ENCODE results near the gene ANKRD34C. TPM values are rescaled to one million over a fixed set of nuclear protein-coding genes. Genes with fewer than 3 reads are reported as not detected.

ANKRD34C gene
- total RNA-seq, 1 experiment from 2014 or later = not detected

DNA sequence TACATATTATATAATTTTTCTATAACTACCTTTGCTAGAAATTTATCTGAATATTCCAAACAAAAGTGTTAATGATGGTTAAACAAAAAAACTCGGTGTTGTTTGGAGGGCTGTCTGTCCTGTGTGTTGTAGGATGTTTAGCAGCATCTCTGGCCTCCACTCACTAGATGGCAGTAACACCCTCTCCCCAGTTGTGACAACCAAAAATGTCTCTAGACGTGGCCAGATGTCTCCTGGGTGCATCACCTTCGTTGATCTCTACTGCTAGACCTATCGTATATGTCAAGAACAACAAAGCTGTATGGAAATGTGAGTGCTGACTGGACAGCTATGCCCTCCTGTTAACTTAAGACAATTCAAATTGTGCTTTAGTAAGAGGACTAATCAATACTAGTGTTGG is 14.1 kb downstream of the ANKRD34C start:
- H3K36me3 ChIP-seq (ENCODE audit: low read depth, low read length) = no peaks in the 10 kb centered on the region
- H3K27me3 ChIP-seq (ENCODE audit: low read length) = peaks cover 69% of the 10 kb centered on the region
- H3K9me3 ChIP-seq (ENCODE audit: low read length) = no peaks in the 10 kb centered on the region
- ChIA-PET POLR2A (ENCODE audit: unreplicated experiment) (no interaction called here), CTCF (no interaction called here)
- H3K79me2 ChIP-seq (ENCODE audit: low read length) = no peaks in the 10 kb centered on the region
- no peak overlapping the region for H3K4me2 ChIP-seq (ENCODE audit: low read length)
- no peaks in the 10 kb centered on the region for H3K9me2 ChIP-seq (replicated peaks; ENCODE audit: low read length)
- H3K27ac ChIP-seq (ENCODE audit: low read length) = no peak overlapping the region
- intact Hi-C loops (cut with micrococcal nuclease) = no loop called here
- BruUV-seq (replicated peaks) = no TSS peak
- DNase-seq = no peak
- ATAC-seq = no peak
- H3F3A ChIP-seq (ENCODE audit: low read length, unreplicated experiment) = no peaks in the 10 kb centered on the region
- no peaks in the 10 kb centered on the region for H3K4me1 ChIP-seq (ENCODE audit: insufficient read depth, low read length)
- TF ChIP-seq EZH2phosphoT487 (IDR thresholded peaks at IDR 0.05; ENCODE audit: borderline replicate concordance, low read length) = no peak
- TF ChIP-seq, protein P1, sequence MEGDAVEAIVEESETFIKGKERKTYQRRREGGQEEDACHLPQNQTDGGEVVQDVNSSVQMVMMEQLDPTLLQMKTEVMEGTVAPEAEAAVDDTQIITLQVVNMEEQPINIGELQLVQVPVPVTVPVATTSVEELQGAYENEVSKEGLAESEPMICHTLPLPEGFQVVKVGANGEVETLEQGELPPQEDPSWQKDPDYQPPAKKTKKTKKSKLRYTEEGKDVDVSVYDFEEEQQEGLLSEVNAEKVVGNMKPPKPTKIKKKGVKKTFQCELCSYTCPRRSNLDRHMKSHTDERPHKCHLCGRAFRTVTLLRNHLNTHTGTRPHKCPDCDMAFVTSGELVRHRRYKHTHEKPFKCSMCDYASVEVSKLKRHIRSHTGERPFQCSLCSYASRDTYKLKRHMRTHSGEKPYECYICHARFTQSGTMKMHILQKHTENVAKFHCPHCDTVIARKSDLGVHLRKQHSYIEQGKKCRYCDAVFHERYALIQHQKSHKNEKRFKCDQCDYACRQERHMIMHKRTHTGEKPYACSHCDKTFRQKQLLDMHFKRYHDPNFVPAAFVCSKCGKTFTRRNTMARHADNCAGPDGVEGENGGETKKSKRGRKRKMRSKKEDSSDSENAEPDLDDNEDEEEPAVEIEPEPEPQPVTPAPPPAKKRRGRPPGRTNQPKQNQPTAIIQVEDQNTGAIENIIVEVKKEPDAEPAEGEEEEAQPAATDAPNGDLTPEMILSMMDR (conservative IDR thresholded peaks at IDR 0.05; ENCODE audit: low read depth, low read length) = peak; percentile 55
- no peaks in the 10 kb centered on the region for H4K20me1 ChIP-seq (ENCODE audit: low read length)
- no peak overlapping the region for H3K4me3 ChIP-seq (ENCODE audit: low read length)
- H2AFZ ChIP-seq (ENCODE audit: low read length) = no peak overlapping the region
- no peak overlapping the region for H3K9ac ChIP-seq (ENCODE audit: low read length)

DNA sequence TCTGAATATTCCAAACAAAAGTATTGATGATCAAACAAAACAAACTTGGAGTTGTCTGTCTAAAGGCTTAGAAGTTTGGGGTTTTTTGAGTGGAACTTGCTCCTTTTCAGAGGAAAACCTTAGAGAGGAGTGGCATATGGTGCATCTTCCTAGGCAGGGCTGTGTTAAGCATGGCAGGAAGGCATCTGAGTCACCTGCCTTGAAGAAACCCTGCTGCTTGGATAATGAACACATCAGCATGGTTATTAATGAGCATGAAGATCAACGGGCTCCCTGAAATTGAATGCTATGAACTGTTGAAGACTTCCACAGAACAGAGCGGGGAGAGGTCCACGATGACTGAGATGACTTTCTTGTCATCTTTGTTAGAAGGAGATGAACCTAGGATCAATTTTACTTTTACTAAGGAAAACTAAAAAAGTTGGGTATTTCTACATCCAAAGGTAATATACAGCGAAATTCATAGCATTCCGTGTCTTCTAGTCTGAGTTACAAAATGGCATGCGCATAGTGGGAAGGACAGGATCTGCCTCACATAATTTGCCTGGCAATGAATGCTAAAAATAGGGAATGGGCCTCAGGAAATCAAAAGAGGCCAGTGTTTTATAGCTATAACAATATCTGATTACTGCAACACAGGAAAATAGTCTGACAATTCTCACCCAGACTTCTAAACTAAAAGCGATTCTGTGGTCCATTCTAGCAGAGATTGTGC is 16.8 kb downstream of the ANKRD34C start:
- POLR2A ChIA-PET (ENCODE audit: unreplicated experiment) = no interaction called here
- H3F3A ChIP-seq (ENCODE audit: low read length, unreplicated experiment) = no peaks in the 10 kb centered on the region

DNA sequence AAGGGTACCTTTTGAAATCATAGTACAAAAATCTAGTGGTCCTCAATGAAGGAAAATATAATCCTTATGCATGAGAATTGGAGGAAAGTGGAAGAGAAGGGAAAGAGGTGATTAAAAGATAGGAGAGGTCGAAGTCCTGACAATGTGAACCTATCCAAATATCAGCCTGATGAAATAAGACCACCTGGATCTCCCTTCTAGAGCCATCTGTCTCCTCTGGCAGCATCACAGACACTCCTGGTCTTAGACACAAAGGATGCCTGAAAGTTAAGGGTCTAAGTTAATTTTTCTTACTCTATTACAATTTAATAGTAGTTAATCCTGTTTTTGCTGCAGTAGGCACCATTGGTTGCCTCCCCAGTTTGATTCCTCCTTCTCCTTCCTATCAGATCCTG is 17.3 kb downstream of the ANKRD34C start:
- H3K27me3 ChIP-seq (ENCODE audit: low read length) = peaks cover 76% of the 10 kb centered on the region
- POLR2A ChIA-PET (ENCODE audit: unreplicated experiment) = no interaction called here

More for the DNA sequence above, 16.8 kb downstream of the ANKRD34C start:
- H3K4me3 ChIP-seq (ENCODE audit: low read length) = no peak overlapping the region
- ATAC-seq = no peak
- BruUV-seq (replicated peaks) = no TSS peak
- H4K20me1 ChIP-seq (ENCODE audit: low read length) = no peaks in the 10 kb centered on the region
- intact Hi-C loops (cut with micrococcal nuclease) = no loop called here
- no peaks in the 10 kb centered on the region for H3K9me3 ChIP-seq (ENCODE audit: low read length)
- H3K4me2 ChIP-seq (ENCODE audit: low read length) = no peak overlapping the region
- peaks cover 76% of the 10 kb centered on the region for H3K27me3 ChIP-seq (ENCODE audit: low read length)
- no peaks in the 10 kb centered on the region for H3K4me1 ChIP-seq (ENCODE audit: insufficient read depth, low read length)
- TF ChIP-seq, protein P1 (conservative IDR thresholded peaks at IDR 0.05; ENCODE audit: low read depth, low read length) = no peak
- TF ChIP-seq EZH2phosphoT487 (IDR thresholded peaks at IDR 0.05; ENCODE audit: borderline replicate concordance, low read length) (no peak), EZH2 (IDR thresholded peaks at IDR 0.05; ENCODE audit: low read length, unreplicated experiment) (no peak)
- H2AFZ ChIP-seq (ENCODE audit: low read length) = no peak overlapping the region
- H3K36me3 ChIP-seq (ENCODE audit: low read depth, low read length) = no peaks in the 10 kb centered on the region
- DNase-seq = no peak
- no peak overlapping the region for H3K9ac ChIP-seq (ENCODE audit: low read length)
- H3K9me2 ChIP-seq (replicated peaks; ENCODE audit: low read length) = no peaks in the 10 kb centered on the region
- H3K27ac ChIP-seq (ENCODE audit: low read length) = no peak overlapping the region
- CTCF ChIA-PET = no interaction called here
- no peaks in the 10 kb centered on the region for H3K79me2 ChIP-seq (ENCODE audit: low read length)

More for the DNA sequence above, 17.3 kb downstream of the ANKRD34C start:
- H3K27ac ChIP-seq (ENCODE audit: low read length) = no peak overlapping the region
- no peaks in the 10 kb centered on the region for H3K9me3 ChIP-seq (ENCODE audit: low read length)
- H3F3A ChIP-seq (ENCODE audit: low read length, unreplicated experiment) = no peaks in the 10 kb centered on the region
- no peak overlapping the region for H3K9ac ChIP-seq (ENCODE audit: low read length)
- CTCF ChIA-PET = no interaction called here
- intact Hi-C loops (cut with micrococcal nuclease) = no loop called here
- no peak overlapping the region for H3K4me2 ChIP-seq (ENCODE audit: low read length)
- H4K20me1 ChIP-seq (ENCODE audit: low read length) = no peaks in the 10 kb centered on the region
- TF ChIP-seq, protein P1 (conservative IDR thresholded peaks at IDR 0.05; ENCODE audit: low read depth, low read length) = no peak
- H3K4me3 ChIP-seq (ENCODE audit: low read length) = no peak overlapping the region
- no peaks in the 10 kb centered on the region for H3K9me2 ChIP-seq (replicated peaks; ENCODE audit: low read length)
- ATAC-seq (no peak), DNase-seq (no peak)
- H2AFZ ChIP-seq (ENCODE audit: low read length) = no peak overlapping the region
- no peaks in the 10 kb centered on the region for H3K79me2 ChIP-seq (ENCODE audit: low read length)
- no TSS peak for BruUV-seq (replicated peaks)
- no peaks in the 10 kb centered on the region for H3K36me3 ChIP-seq (ENCODE audit: low read depth, low read length)
- H3K4me1 ChIP-seq (ENCODE audit: insufficient read depth, low read length) = no peaks in the 10 kb centered on the region

Data from PC-3 (cell line).